ENCODE measurements around the gene UBE2G1. TPM values are rescaled to one million over a fixed set of nuclear protein-coding genes. Genes with fewer than 3 reads are reported as not detected.

UBE2G1 gene
- total RNA-seq = 24.8 and 28.4 TPM in 2 replicates

GRCh38 chr17:4366327-4367063 lies at the start of gene UBE2G1:
Gene UBE2G1 (minus strand): TSS chr17:4366675. CDS start chr17:4366316, 359 bp downstream.

GRCh38 chr17:4263282-4264215 lies 102.9 kb downstream of the UBE2G1 start, which contains the start of gene ANKFY1:
Gene ANKFY1 (minus strand): TSS chr17:4263979. CDS start chr17:4263941, 38 bp downstream.

Other genes starting within 250 kb of the UBE2G1 start
- gene ZZEF1, start 223.6 kb downstream of the UBE2G1 start, total RNA-seq = 27.3 and 34.1 TPM in 2 replicates
- 15.1 and 32.1 TPM in 2 replicates for gene CYB5D2, start 223.5 kb downstream of the UBE2G1 start, total RNA-seq
- 34.7 and 48.5 TPM in 2 replicates for gene ANKFY1, start 102.7 kb downstream of the UBE2G1 start, total RNA-seq
- not detected in 2 replicates for gene SPNS3, start 67.3 kb upstream of the UBE2G1 start, total RNA-seq
- gene SPNS2, start 132.2 kb upstream of the UBE2G1 start, total RNA-seq = 0.96 and 1.1 TPM in 2 replicates
- 49.3 and 84.7 TPM in 2 replicates for gene MYBBP1A, start 188.7 kb upstream of the UBE2G1 start, total RNA-seq
- gene GGT6, start 193.9 kb upstream of the UBE2G1 start, total RNA-seq = not detected in 2 replicates
- under 0.01 TPM in 2 replicates for gene SMTNL2, start 217.9 kb upstream of the UBE2G1 start, total RNA-seq